H7 (cell line): ENCODE measurements around the gene ARHGAP1. TPM values are rescaled to one million over a fixed set of nuclear protein-coding genes. Genes with fewer than 3 reads are reported as not detected.

Experiments
- DNase-seq: peaks from one replicate; pipeline ENCODE4 v3.0.0; 2012
- H3K27me3 ChIP-seq: 2 replicates; pipeline ENCODE4 v1.6.0; 2011; ENCODE audit warnings: mild to moderate bottlenecking, low read length; ENCODE audit not compliant: control insufficient read depth, insufficient read depth
- H3K36me3 ChIP-seq: replicated peaks from 2 replicates; pipeline ENCODE4 v1.5.1; 2011; ENCODE audit warnings: low read length; ENCODE audit not compliant: control insufficient read depth, insufficient read depth
- H3K4me3 ChIP-seq: 2 replicates; pipeline ENCODE4 v1.5.1; 2011; ENCODE audit warnings: low read depth, mild to moderate bottlenecking, control low read depth, low read length, moderate library complexity; ENCODE audit not compliant: insufficient read depth
- total RNA-seq: library from RNA; depleted of rRNA; stranded (reverse); fragments of >200 nt; shearing (Covaris generic); gene quantifications from 2 replicates; pipeline ENCODE4 v1.2.3, GENCODE V29; 2014

Gene ARHGAP1
- total RNA-seq, 1 experiment from 2014 or later = 30.8 TPM

- H3K36me3 ChIP-seq = peaks cover 2% of the 10 kb centered on the region
- no peaks in the 10 kb centered on the region for H3K27me3 ChIP-seq
- no peak for DNase-seq
- H3K4me3 ChIP-seq = no peak overlapping the region
Measured at GRCh38 chr11:46693597-46694012, 6.8 kb downstream of the ARHGAP1 start.

- peaks cover 2% of the 10 kb centered on the region for H3K36me3 ChIP-seq
- no peak for DNase-seq
- no peak overlapping the region for H3K4me3 ChIP-seq
- H3K27me3 ChIP-seq = no peaks in the 10 kb centered on the region
Measured at GRCh38 chr11:46692450-46692849, 8.0 kb downstream of the ARHGAP1 start.

DNA sequence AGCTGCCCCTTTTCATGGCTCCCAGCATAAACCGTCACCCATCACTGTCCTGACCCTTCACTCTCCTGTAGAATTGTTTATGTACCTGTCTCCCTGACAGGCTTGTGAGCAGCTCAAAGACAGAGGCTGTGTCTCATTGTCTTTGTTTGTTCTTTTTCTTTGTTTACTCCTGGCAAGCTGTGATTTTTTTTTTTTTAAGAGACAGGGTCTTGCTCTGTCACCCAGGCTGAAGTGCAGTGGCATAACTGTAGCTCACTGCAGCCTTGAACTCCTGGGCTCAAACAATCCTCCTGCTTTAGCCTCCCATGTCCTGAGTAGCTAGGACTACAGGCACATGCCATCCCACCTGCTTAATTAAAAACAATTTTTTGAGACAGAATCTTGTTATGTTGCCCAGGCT is 9.7 kb downstream of the ARHGAP1 start:
- Histone ChIP-seq H3K27me3 (no peaks in the 10 kb centered on the region), H3K36me3 (peaks cover 4% of the 10 kb centered on the region), H3K4me3 (no peak overlapping the region)
- DNase-seq = no peak

GRCh38 chr11:46686886-46687795 is 13.3 kb downstream of the ARHGAP1 start:
- peaks cover 1% of the 10 kb centered on the region for H3K36me3 ChIP-seq
- no peak for DNase-seq

GRCh38 chr11:46684367-46684766 is 16.1 kb downstream of the ARHGAP1 start:
- DNase-seq = no peak
- no peaks in the 10 kb centered on the region for H3K27me3 ChIP-seq
- peaks cover 1% of the 10 kb centered on the region for H3K36me3 ChIP-seq
- no peak overlapping the region for H3K4me3 ChIP-seq

More at GRCh38 chr11:46686886-46687795, 13.3 kb downstream of the ARHGAP1 start:
- Histone ChIP-seq H3K4me3 (no peak overlapping the region), H3K27me3 (no peaks in the 10 kb centered on the region)

GRCh38 chr11:46682773-46683752 is 17.4 kb downstream of the ARHGAP1 start:
- H3K27me3 ChIP-seq = no peaks in the 10 kb centered on the region
- H3K36me3 ChIP-seq = peaks cover 4% of the 10 kb centered on the region
- DNase-seq = no peak
- H3K4me3 ChIP-seq = no peak overlapping the region

- Histone ChIP-seq H3K27me3 (no peaks in the 10 kb centered on the region), H3K36me3 (peaks cover 4% of the 10 kb centered on the region), H3K4me3 (no peak overlapping the region)
- DNase-seq = no peak
Measured at GRCh38 chr11:46681814-46682213, 18.6 kb downstream of the ARHGAP1 start.

DNA sequence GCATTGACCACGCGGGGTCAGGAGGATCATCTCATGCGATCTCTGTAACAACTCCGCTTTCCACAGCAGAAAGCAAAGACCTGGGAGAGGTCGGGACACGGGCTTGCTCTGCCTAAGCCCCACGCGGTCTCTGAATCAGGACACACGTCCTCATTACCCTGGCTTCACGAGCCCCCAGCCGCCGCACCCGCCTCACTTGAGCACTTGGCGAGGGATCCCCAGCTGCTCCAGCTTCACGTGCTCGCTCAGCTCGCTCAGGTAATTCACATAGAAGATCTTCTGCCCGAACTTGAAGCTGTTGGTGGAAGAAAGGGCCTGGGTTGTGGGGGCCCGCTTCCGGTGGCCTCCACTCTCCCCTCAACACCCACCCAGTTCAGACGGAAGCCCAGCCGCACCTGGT is 19.6 kb downstream of the ARHGAP1 start:
- peaks cover 3% of the 10 kb centered on the region for H3K36me3 ChIP-seq
- H3K4me3 ChIP-seq = no peak overlapping the region
- no peak for DNase-seq
- no peaks in the 10 kb centered on the region for H3K27me3 ChIP-seq

- DNase-seq = no peak
Measured at GRCh38 chr11:46680164-46680760, 20.2 kb downstream of the ARHGAP1 start.

DNA sequence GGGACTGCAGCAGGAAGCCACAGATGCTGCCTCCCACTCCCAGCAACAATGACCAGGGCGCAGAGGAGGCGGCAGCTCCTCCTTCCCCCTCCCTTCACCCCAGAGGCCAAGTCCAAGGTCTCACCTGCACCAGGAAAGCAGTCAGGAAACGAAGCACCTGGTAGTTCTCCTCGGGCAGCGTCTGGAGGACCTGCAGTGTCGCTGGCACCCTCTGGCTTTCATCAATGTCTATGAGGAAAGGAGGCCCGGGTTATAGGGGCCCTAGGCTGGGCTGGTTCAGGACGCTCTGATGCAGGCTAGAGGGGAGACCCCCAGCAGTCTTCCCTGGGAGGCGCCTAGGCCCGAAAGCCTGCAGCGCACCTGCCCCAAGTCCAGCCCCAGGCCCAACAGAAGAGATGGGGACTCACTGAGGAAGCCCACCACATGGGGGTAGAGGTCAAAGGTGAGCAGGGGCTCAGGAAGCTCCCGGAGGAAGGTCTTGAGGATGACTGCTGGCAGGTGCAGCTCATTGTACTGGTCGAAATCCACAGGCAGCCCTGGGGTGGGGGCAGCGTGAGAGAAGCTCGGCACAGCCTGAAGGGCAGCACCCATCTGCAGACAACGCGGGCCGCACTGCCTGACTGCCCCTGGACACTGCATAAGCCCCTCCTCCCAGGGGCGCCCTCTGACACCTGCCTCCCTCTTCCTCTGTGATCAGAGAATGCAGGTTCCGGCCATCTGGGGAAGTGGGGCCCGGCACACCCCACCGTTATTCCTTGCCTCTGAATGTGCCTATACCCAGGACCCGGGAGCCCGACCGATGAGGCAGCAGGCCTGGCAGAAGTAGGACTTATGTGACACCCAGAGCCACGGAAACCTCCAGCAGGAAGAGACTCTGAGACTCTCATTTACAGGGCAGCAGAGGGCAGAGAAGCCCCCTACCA is 20.9 kb downstream of the ARHGAP1 start:
- peak; percentile 44 for DNase-seq
- no peak overlapping the region for H3K4me3 ChIP-seq
- H3K36me3 ChIP-seq = peaks cover 3% of the 10 kb centered on the region
- H3K27me3 ChIP-seq = no peaks in the 10 kb centered on the region

More at GRCh38 chr11:46680164-46680760, 20.2 kb downstream of the ARHGAP1 start:
- Histone ChIP-seq H3K36me3 (peaks cover 3% of the 10 kb centered on the region), H3K4me3 (no peak overlapping the region), H3K27me3 (no peaks in the 10 kb centered on the region)

DNA sequence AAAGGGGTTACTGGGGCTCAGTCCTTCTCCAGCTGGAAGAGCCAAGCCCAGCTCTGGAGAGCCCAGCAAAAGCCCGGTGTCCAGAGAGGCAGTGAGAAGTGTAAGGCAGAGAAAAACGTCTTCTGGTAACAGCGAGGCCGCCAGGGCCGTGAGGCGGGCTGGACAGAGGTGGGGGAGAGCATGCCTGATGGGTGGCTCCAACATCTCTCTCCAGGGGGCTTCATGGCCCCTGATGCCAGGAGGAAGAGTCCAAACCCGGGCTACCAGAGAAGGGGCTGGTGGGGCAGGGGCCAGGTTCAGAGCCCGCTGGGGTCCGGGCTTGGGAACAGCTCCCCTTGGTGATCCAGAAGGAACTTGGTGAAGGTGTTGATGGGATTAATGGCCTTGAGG is 21.7 kb downstream of the ARHGAP1 start:
- H3K27me3 ChIP-seq = no peaks in the 10 kb centered on the region
- DNase-seq = no peak
- H3K4me3 ChIP-seq = no peak overlapping the region

DNA sequence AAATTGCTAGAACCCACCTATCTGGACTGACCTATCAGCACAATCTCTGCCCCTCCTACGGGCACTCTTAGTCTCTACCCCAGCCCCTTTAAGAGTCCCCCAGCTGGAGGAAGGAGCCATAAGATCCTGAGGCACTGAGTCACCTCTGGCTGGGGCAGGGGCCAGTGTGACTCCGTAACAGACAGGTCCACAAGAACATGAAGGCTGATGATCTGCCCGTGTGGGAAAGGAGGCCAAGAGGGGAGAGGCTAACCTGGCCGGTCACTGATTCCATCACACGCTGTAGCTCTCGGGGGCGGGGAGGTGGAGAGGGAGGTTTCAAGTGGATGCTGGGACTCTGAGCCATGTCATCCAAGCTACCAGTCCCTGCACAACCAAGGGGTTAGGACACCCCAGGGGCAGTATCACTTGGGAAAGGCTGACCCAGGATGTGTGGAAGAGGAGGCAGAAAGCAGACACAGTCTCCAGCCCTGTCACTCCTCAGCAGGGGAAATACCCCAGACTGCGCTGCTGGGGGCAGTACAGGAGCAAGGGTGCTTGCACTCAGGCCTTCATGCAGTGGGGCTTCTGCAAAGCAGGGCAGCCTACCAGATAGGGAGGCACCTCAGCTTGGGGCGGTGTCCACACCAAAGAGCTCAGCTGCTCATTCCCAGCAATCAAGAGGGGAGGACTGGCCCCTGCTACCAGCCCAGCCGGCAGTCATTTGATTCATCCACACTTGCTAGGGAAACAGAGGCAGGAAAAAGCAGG is 22.3 kb downstream of the ARHGAP1 start:
- H3K36me3 ChIP-seq = peaks cover 6% of the 10 kb centered on the region
- H3K27me3 ChIP-seq = no peaks in the 10 kb centered on the region
- no peak overlapping the region for H3K4me3 ChIP-seq
- DNase-seq = peak; percentile 64

More for the DNA sequence above, 21.7 kb downstream of the ARHGAP1 start:
- peaks cover 3% of the 10 kb centered on the region for H3K36me3 ChIP-seq

DNA sequence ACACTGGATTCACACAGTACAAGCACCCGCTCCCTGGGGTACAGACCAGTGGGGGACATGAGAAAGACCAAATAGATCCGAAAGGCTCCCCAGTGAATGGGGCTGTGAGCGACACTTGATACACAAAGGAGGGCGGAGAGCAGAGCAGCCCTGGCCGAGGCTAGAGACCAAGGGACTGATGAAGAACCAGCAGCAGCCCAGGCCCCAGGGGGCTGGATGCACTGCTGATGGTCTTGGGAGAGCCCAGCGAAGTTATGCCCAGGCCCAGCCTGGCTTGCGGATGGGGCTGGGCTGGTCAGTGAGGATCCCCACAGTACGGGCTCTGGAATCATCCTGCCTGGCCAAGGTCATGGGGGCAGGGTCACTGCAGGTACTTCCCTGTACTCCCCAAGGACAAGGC is 23.2 kb downstream of the ARHGAP1 start:
- DNase-seq = peak; percentile 51
- no peaks in the 10 kb centered on the region for H3K27me3 ChIP-seq
- H3K4me3 ChIP-seq = no peak overlapping the region
- peaks cover 12% of the 10 kb centered on the region for H3K36me3 ChIP-seq
